Posterior cingulate gyrus (tissue), 11 donors: ENCODE measurements around the gene FAF1.
"Not testable (repeated sequence)": the region's sequence is repeated elsewhere in the genome, so short reads cannot be mapped to it uniquely, and the experiment has no call there.

Experiments used
- DNase-seq, 10 donors: peaks; one replicate each; pipeline versions ENCODE4 v3.0.0 to v3.0.0-alpha.2; 2020 to 2021; ENCODE audit warnings: mixed read lengths in 3 of 10
- intact Hi-C: fragments of 100-400 bp; cut with DNase I; formaldehyde crosslinking; loops from one replicate; pipeline ENCODE4 v1.15.1; 2023

Gene FAF1

GRCh38 chr1:50860702-50861101 is 99.4 kb downstream of the FAF1 start:
- intact Hi-C loops: no loop called here
- no peak for DNase-seq

GRCh38 chr1:50860256-50860655 is 99.8 kb downstream of the FAF1 start:
- intact Hi-C loops: no loop called here
- no peak for DNase-seq

GRCh38 chr1:50859657-50860056 is 100.4 kb downstream of the FAF1 start:
- intact Hi-C loops: no loop called here
- DNase-seq: no peak

- intact Hi-C loops: no loop called here
- no peak for DNase-seq
These were observed 101.3 kb downstream of the FAF1 start for GRCh38 chr1:50858761-50859160.

- DNase-seq: no peak
These were observed 102.4 kb downstream of the FAF1 start for GRCh38 chr1:50857702-50858101.

GRCh38 chr1:50853325-50853724 is 106.7 kb downstream of the FAF1 start:
- intact Hi-C loops: no loop called here
- DNase-seq: no peak

More at GRCh38 chr1:50857702-50858101, 102.4 kb downstream of the FAF1 start:
- intact Hi-C loops: no loop called here

GRCh38 chr1:50852889-50853288 is 107.2 kb downstream of the FAF1 start:
- intact Hi-C loops: no loop called here
- peak in 2 of 10 donors; percentile 13 to 50 for DNase-seq

GRCh38 chr1:50851466-50851865 is 108.6 kb downstream of the FAF1 start:
- intact Hi-C loops: no loop called here

GRCh38 chr1:50851034-50851433 is 109.0 kb downstream of the FAF1 start:
- intact Hi-C loops: no loop called here
- no peak for DNase-seq

More at GRCh38 chr1:50851466-50851865, 108.6 kb downstream of the FAF1 start:
- DNase-seq: no peak

GRCh38 chr1:50847303-50847702 is 112.8 kb downstream of the FAF1 start:
- intact Hi-C loops: no loop called here
- no peak for DNase-seq

- intact Hi-C loops: no loop called here
- peak in 3 of 10 donors; percentile 65 to 68 (median 66) for DNase-seq
These were observed 113.7 kb downstream of the FAF1 start for GRCh38 chr1:50846224-50846839.

- intact Hi-C loops: no loop called here
- DNase-seq: no peak
These were observed 118.2 kb downstream of the FAF1 start for GRCh38 chr1:50841791-50842387.

- DNase-seq: no peak
- intact Hi-C loops: no loop called here
These were observed 124.0 kb downstream of the FAF1 start for GRCh38 chr1:50836117-50836516.

GRCh38 chr1:50833216-50833615 is 126.9 kb downstream of the FAF1 start:
- no peak for DNase-seq
- intact Hi-C loops: no loop called here

GRCh38 chr1:50832167-50832566 is 127.9 kb downstream of the FAF1 start:
- no peak for DNase-seq
- intact Hi-C loops: no loop called here

GRCh38 chr1:50831300-50832061 is 128.6 kb downstream of the FAF1 start:
- intact Hi-C loops: no loop called here
- DNase-seq: no peak

GRCh38 chr1:50830621-50831020 is 129.4 kb downstream of the FAF1 start:
- intact Hi-C loops: no loop called here
- DNase-seq: no peak

GRCh38 chr1:50829014-50829958 is 130.8 kb downstream of the FAF1 start:
- intact Hi-C loops: no loop called here
- DNase-seq: no peak

GRCh38 chr1:50827546-50827945 is 132.5 kb downstream of the FAF1 start:
- no peak for DNase-seq
- intact Hi-C loops: no loop called here

GRCh38 chr1:50826792-50827191 is 133.3 kb downstream of the FAF1 start:
- DNase-seq: peak in 1 of 10 donors; percentile 59

More at GRCh38 chr1:50826792-50827191, 133.3 kb downstream of the FAF1 start:
- intact Hi-C loops: not testable (repeated sequence)
